Activated CD4-positive, alpha-beta T cell treated with anti-CD3 and anti-CD28 coated beads, Interleukin-2, amount 10 ng/mL, durations not matched to agents 7 days and 5 days (primary cell): ENCODE data around the gene CHCHD2. TPM values are rescaled to one million over a fixed set of nuclear protein-coding genes. Genes with fewer than 3 reads are reported as not detected.
"Not testable (repeated sequence)": the region's sequence is repeated elsewhere in the genome, so short reads cannot be mapped to it uniquely, and the experiment has no call there.

Experiments used
- CTCF ChIA-PET: fragments of 350-600 bp; sonication (Branson Sonifier 250); formaldehyde crosslinking; loops from one replicate; lab custom pipeline; 2021; ENCODE audit warnings: antibody characterized with exemption; lab: Charles Lee
- POLR2A ChIA-PET: fragments of 350-600 bp; sonication (Branson Sonifier 250); formaldehyde crosslinking; loops from one replicate; lab custom pipeline; 2021; ENCODE audit warnings: antibody characterized with exemption; lab: Charles Lee
- DNase-seq: peaks from one replicate; pipeline ENCODE4 v3.0.0-alpha.2; 2020
- H3K27ac Mint-ChIP-seq: one replicate; pipeline ENCODE4 v1.8.0; 2021; ENCODE audit warnings: mild to moderate bottlenecking, moderate library complexity, mixed read lengths
- H3K27me3 Mint-ChIP-seq: one replicate; pipeline ENCODE4 v1.8.0; 2021; ENCODE audit warnings: mixed read lengths
- H3K36me3 Mint-ChIP-seq: one replicate; pipeline ENCODE4 v1.8.0; 2021; ENCODE audit warnings: low read depth, mixed read lengths
- H3K4me1 Mint-ChIP-seq: one replicate; pipeline ENCODE4 v1.8.0; 2021; ENCODE audit warnings: mixed read lengths
- H3K4me3 Mint-ChIP-seq: one replicate; pipeline ENCODE4 v1.8.0; 2021; ENCODE audit warnings: mild to moderate bottlenecking, moderate library complexity, mixed read lengths
- H3K9me3 Mint-ChIP-seq: one replicate; pipeline ENCODE4 v1.8.0; 2021; ENCODE audit warnings: mixed read lengths
- total RNA-seq, 2 experiments: library from RNA; stranded (reverse); gene quantifications; one replicate each; pipeline ENCODE4 v1.2.3, GENCODE V29; 2021

CHCHD2 gene
- total RNA-seq, 2 experiments from 2014 or later, result 375 to 407 TPM

DNA sequence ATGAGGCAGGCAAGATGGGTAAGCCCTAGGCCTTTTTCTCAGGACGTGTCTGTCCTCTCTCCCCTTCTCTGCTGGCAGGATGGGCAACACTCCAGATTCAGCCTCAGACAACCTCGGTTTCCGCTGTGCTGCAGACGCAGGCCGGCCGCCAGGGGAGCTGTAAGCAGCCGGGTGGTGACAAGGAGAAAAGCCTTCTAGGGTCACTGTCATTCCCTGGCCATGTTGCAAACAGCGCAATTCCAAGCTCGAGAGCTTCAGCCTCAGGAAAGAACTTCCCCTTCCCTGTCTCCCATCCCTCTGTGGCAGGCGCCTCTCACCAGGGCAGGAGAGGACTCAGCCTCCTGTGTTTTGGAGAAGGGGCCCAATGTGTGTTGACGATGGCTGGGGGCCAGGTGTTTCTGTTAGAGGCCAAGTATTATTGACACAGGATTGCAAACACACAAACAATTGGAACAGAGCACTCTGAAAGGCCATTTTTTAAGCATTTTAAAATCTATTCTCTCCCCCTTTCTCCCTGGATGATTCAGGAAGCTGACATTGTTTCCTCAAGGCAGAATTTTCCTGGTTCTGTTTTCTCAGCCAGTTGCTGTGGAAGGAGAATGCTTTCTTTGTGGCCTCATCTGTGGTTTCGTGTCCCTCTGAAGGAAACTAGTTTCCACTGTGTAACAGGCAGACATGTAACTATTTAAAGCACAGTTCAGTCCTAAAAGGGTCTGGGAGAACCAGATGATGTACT is 26.7 kb downstream of the CHCHD2 start:
- no peak overlapping the region for H3K4me3 Mint-ChIP-seq
- peaks cover 8% of the 10 kb centered on the region for H3K36me3 Mint-ChIP-seq
- H3K4me1 Mint-ChIP-seq, result no peaks in the 10 kb centered on the region
- H3K27ac Mint-ChIP-seq, result no peak overlapping the region
- no peak for DNase-seq
- ChIA-PET CTCF (no interaction called here), POLR2A (no interaction called here)
- H3K9me3 Mint-ChIP-seq, result no peaks in the 10 kb centered on the region
- no peaks in the 10 kb centered on the region for H3K27me3 Mint-ChIP-seq

DNA sequence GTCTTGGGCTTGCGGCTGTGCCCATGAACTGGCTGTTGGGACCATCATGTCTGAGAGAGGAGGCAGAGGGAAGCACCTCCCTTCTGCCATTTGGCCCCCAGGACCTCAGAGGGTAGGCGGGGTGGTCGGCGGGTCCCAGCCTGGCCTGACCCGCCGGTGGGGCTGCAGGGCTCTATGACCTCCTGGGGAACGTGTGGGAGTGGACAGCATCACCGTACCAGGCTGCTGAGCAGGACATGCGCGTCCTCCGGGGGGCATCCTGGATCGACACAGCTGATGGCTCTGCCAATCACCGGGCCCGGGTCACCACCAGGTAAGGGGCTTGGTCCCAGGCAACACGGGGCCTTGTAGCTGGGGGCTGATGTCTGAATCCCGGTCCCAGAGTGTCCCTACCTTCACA is 28.1 kb downstream of the CHCHD2 start:
- no peaks in the 10 kb centered on the region for H3K27me3 Mint-ChIP-seq
- H3K9me3 Mint-ChIP-seq, result no peaks in the 10 kb centered on the region
- peaks cover 13% of the 10 kb centered on the region for H3K36me3 Mint-ChIP-seq
- H3K4me1 Mint-ChIP-seq, result peaks cover 6% of the 10 kb centered on the region
- no peak for DNase-seq
- H3K4me3 Mint-ChIP-seq, result no peak overlapping the region
- POLR2A ChIA-PET, result no interaction called here
- H3K27ac Mint-ChIP-seq, result no peak overlapping the region
- CTCF ChIA-PET, result no interaction called here

DNA sequence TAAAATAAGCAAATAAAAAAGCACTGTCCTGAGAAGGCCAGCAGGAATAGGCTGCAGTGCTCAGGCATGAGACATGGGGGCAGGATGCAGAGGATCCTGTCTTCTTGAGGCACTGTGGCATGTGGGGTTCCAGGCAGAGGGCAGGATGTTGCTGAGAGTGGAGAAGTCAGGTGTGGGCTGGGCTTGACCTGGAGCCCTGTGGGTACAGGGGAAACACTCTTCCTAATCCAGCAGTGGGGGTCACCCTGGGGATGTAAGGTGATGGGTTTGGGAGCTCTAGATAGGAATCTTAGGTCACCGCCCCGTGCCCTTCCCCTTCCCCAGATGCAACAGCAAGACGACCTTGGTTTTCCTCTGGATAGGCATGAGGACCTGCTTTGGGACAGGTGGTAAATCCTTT is 28.6 kb downstream of the CHCHD2 start:
- Mint-ChIP-seq H3K4me1 (peaks cover 6% of the 10 kb centered on the region), H3K9me3 (no peaks in the 10 kb centered on the region), H3K27me3 (no peaks in the 10 kb centered on the region), H3K27ac (no peak overlapping the region), H3K36me3 (peaks cover 16% of the 10 kb centered on the region), H3K4me3 (no peak overlapping the region)
- no peak for DNase-seq
- ChIA-PET POLR2A (no interaction called here), CTCF (no interaction called here)

GRCh38 chr7:56074371-56074791 is 31.9 kb downstream of the CHCHD2 start:
- Mint-ChIP-seq H3K27ac (no peak overlapping the region), H3K36me3 (peaks cover 24% of the 10 kb centered on the region), H3K4me1 (peaks cover 6% of the 10 kb centered on the region), H3K4me3 (no peak overlapping the region), H3K9me3 (no peaks in the 10 kb centered on the region), H3K27me3 (no peaks in the 10 kb centered on the region)
- ChIA-PET CTCF (interaction anchor here (0.8 to 3.1 kb wide), 18 partner anchors 9 to 560 kb away, joined by 3 to 13 read pairs (median 4); partner anchors contain the start of genes CCT6A, PSPH and SUMF2), POLR2A (interaction anchor here (0.6 kb wide), 1 partner anchor 12 kb away, joined by 4 read pairs; no protein-coding TSS in a partner anchor)
- DNase-seq, result peak; percentile 69

GRCh38 chr7:56066376-56066775 is 39.9 kb downstream of the CHCHD2 start:
- H3K27ac Mint-ChIP-seq, H3K9me3 Mint-ChIP-seq, H3K27me3 Mint-ChIP-seq, POLR2A ChIA-PET, DNase-seq, H3K4me3 Mint-ChIP-seq: not testable (repeated sequence)
- CTCF ChIA-PET, result interaction anchor here (1.4 kb wide), 3 partner anchors 8 to 17 kb away, joined by 3 to 5 read pairs (median 4); partner anchors contain the start of genes CCT6A and PSPH
- peaks cover 28% of the 10 kb centered on the region for H3K4me1 Mint-ChIP-seq
- peaks cover 42% of the 10 kb centered on the region for H3K36me3 Mint-ChIP-seq

GRCh38 chr7:56063882-56064625 is 42.2 kb downstream of the CHCHD2 start, which contains the start of gene SUMF2:
SUMF2 (plus strand) TSS chr7:56064286; CDS start chr7:56064312, 26 bp downstream.
- Mint-ChIP-seq H3K27me3 (no peaks in the 10 kb centered on the region), H3K4me3 (peak within 1 kb of the TSS; percentile 94), H3K4me1 (peaks cover 38% of the 10 kb centered on the region), H3K9me3 (no peaks in the 10 kb centered on the region), H3K36me3 (peaks cover 50% of the 10 kb centered on the region), H3K27ac (peak within 1 kb of the TSS; percentile 98)
- DNase-seq, result peak; percentile 89
- POLR2A ChIA-PET, result interaction anchor here (0.9 kb wide), 1 partner anchor 13 kb away, joined by 3 read pairs; the partner anchor contains the start of genes CCT6A and PSPH
- CTCF ChIA-PET, result interaction anchor here (0.6 to 1.9 kb wide), 6 partner anchors 10 to 99 kb away, joined by 3 to 9 read pairs (median 3); partner anchors contain the start of genes CCT6A and PSPH

GRCh38 chr7:56063500-56063881 is 42.8 kb downstream of the CHCHD2 start:
- ChIA-PET CTCF (interaction anchor here (1.3 to 1.9 kb wide), 4 partner anchors 11 to 46 kb away, joined by 3 to 9 read pairs (median 7); partner anchors contain the start of genes CCT6A and PSPH), POLR2A (interaction anchor here (0.9 kb wide), 1 partner anchor 12 kb away, joined by 3 read pairs; the partner anchor contains the start of genes CCT6A and PSPH)
- no peak for DNase-seq
- Mint-ChIP-seq H3K27ac (peak overlapping the region; percentile 98), H3K27me3 (no peaks in the 10 kb centered on the region), H3K4me3 (peak overlapping the region; percentile 94), H3K4me1 (peaks cover 38% of the 10 kb centered on the region), H3K36me3 (peaks cover 52% of the 10 kb centered on the region), H3K9me3 (no peaks in the 10 kb centered on the region)

DNA sequence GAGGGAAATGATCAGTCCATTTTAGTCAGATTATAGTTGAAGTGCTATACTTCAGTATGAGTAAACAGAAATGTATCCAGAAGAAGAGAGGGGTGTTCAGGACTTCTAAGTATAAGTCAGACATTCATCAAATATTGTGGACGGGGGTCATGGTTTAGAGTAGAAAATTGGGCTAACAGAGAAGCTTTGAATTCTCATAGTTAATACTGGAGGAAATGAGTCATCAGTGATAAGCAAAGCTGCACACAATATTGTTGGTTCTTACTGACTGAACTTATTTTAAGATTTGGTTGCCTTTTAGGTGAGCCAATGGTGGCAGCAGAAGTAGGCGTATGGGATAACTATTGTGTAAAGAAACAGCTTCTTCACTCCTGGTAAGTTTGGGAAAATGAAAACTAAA is 43.9 kb downstream of the CHCHD2 start:
- Mint-ChIP-seq H3K4me1 (peaks cover 43% of the 10 kb centered on the region), H3K36me3 (peaks cover 60% of the 10 kb centered on the region), H3K27ac (peak overlapping the region; percentile 65), H3K9me3 (no peaks in the 10 kb centered on the region), H3K27me3 (no peaks in the 10 kb centered on the region), H3K4me3 (no peak overlapping the region)
- DNase-seq, result no peak
- ChIA-PET POLR2A (no interaction called here), CTCF (interaction anchor here (0.7 to 1.5 kb wide), 2 partner anchors 12 to 45 kb away, joined by 3 to 8 read pairs; no protein-coding TSS in a partner anchor)

GRCh38 chr7:56053993-56054392 is 52.3 kb downstream of the CHCHD2 start:
- Mint-ChIP-seq H3K36me3 (peaks cover 55% of the 10 kb centered on the region), H3K4me1 (peaks cover 49% of the 10 kb centered on the region), H3K27ac (peak overlapping the region; percentile 27), H3K9me3 (no peaks in the 10 kb centered on the region), H3K4me3 (peak overlapping the region; percentile 26), H3K27me3 (no peaks in the 10 kb centered on the region)
- CTCF ChIA-PET, result interaction anchor here (1.5 kb wide), 1 partner anchor 20 kb away, joined by 10 read pairs; no protein-coding TSS in a partner anchor
- no peak for DNase-seq
- POLR2A ChIA-PET, result no interaction called here

- ChIA-PET CTCF (interaction anchor here (1.5 kb wide), 1 partner anchor 20 kb away, joined by 10 read pairs; no protein-coding TSS in a partner anchor), POLR2A (no interaction called here)
- Mint-ChIP-seq H3K4me1 (peaks cover 49% of the 10 kb centered on the region), H3K4me3 (peak overlapping the region; percentile 98), H3K9me3 (no peaks in the 10 kb centered on the region), H3K27ac (no peak overlapping the region), H3K36me3 (peaks cover 50% of the 10 kb centered on the region), H3K27me3 (no peaks in the 10 kb centered on the region)
- no peak for DNase-seq
These were observed 52.9 kb downstream of the CHCHD2 start for GRCh38 chr7:56053379-56053778.
